Right lobe of liver (tissue), 6 donors: ENCODE data around the gene PDE7B. TPM values are rescaled to one million over a fixed set of nuclear protein-coding genes. Genes with fewer than 3 reads are reported as not detected.

Experiments used
- ATAC-seq, 4 donors: fragments of 200-7000 bp; cut with Tn5 transposase; one replicate each; pipeline ENCODE4 v1.9.1; 2020; ENCODE audit warnings: mild to moderate bottlenecking in 4 of 4, moderate library complexity in 4 of 4
- DNase-seq, 3 donors: peaks; one replicate each; pipeline ENCODE4 v3.0.0-alpha.2; 2020
- H3K27ac ChIP-seq, 3 donors: fragments of 200-600 bp; one replicate each; pipeline ENCODE4 v1.8.0; 2022
- H3K27me3 ChIP-seq, 2 donors: fragments of 200-600 bp; one replicate each; pipeline ENCODE4 v1.8.0; 2022
- H3K36me3 ChIP-seq, 4 donors: fragments of 200-600 bp; sonication (generic) in 1 of 4; one replicate each; pipeline versions ENCODE4 v1.5.1 to v1.8.0; 2017 to 2022; ENCODE audit warnings: control low read depth in 1 of 4
- H3K4me1 ChIP-seq, 4 donors: fragments of 200-600 bp; sonication (generic) in 1 of 4; one replicate each; pipeline versions ENCODE4 v1.5.1 to v1.8.0; 2017 to 2022; ENCODE audit warnings: control low read depth in 1 of 4
- H3K4me3 ChIP-seq, 3 donors: fragments of 200-600 bp; one replicate each; pipeline ENCODE4 v1.8.0; 2022
- H3K9me3 ChIP-seq, 4 donors: fragments of 200-600 bp; sonication (generic) in 1 of 4; one replicate each; pipeline versions ENCODE4 v1.5.1 to v1.8.0; 2017 to 2022; ENCODE audit warnings: control low read depth in 1 of 4
- CTCF ChIP-seq, 4 donors: fragments of 200-600 bp in 3 of 4; fragments of 450-650 bp in 1 of 4; IDR thresholded peaks; one replicate each; pipeline versions ENCODE4 v1.5.1 to v1.8.0; 2016 to 2022; ENCODE audit warnings: antibody characterized with exemption in 4 of 4, mild to moderate bottlenecking in 2 of 4
- POLR2A ChIP-seq: fragments of 450-650 bp; IDR thresholded peaks from one replicate; pipeline ENCODE4 v1.6.1; 2017; ENCODE audit warnings: antibody characterized with exemption, mild to moderate bottlenecking
- WGBS: methylation state at CpG from one replicate; pipeline ENCODE4 v1.1.6; 2018; ENCODE audit warnings: low coverage, low lambda C conversion rate; ENCODE audit not compliant: insufficient coverage; ENCODE audit errors: missing lambda C conversion rate; 5-methylcytosine and 5-hydroxymethylcytosine counted together
- intact Hi-C, 2 donors: fragments of 100-400 bp; cut with DNase I; formaldehyde crosslinking; loops; one replicate each; pipeline versions ENCODE4 v1.11.2 to v1.14.1; 2022
- total RNA-seq, 6 experiments: library from RNA; depleted of rRNA in 2 of 6; stranded (reverse); fragments of >200 nt in 2 of 6; fragmentation: NEBNext Ultra II Directional in 3 of 6; extraction: Animal tissue kit (Norgen Biotek cat#: 25700) in 3 of 6; gene quantifications; one replicate each; pipeline versions ENCODE4 v1.1.0 to v1.2.4, GENCODE V29; 2016 to 2023
- donor health status: DM: no; HTN: yes; CAD: no.
- donor health status: DM: no; HTN: no; CAD: no.
- donor health status: DM: no; HTN: no; CAD: no.
- donor health status: DM: no; HTN: yes; CAD: no.
- donor health status: DM: no; HTN: yes; CAD: no.

PDE7B gene
- total RNA-seq, 6 experiments from 2014 or later: 1.1 to 5.1 (median 1.9) TPM

DNA sequence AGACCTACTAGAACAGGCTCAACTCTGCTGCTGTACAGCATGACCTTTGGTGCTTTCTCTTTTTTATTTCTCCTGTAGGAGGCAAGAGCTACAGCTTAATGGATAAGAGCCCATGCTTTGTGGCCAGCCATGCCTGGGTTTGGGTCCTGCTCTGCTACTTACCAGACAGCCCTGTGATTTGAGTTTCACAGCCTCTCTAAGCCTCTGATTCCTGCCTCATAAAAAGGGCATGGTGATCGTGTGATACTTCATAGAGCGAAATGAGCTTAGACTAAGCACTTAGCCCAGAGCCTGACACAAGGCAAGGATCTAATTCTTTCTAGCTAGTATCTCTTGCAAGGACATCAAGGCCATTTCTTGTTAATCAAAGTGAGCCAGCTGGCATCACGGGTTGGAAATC, 19.3 kb upstream of the PDE7B start:
- DNase-seq (no peak), ATAC-seq (no peak)
- TF ChIP-seq CTCF (IDR thresholded peaks at IDR 0.05) (no peak), POLR2A (no peak)
- Histone ChIP-seq H3K4me1 (peaks cover 0 to 15% (median 7%) of the 10 kb centered on the region in 4 donors), H3K27me3 (no peaks in the 10 kb centered on the region), H3K4me3 (no peak overlapping the region), H3K9me3 (no peaks in the 10 kb centered on the region), H3K27ac (peak overlapping the region in 2 of 3 donors; percentile 72 to 95), H3K36me3 (no peaks in the 10 kb centered on the region)
- intact Hi-C loops: no loop called here
- WGBS: 97% methylated on average over 3 of the region's 3 CpGs

GRCh38 chr6:135833771-135834170, 17.7 kb upstream of the PDE7B start:
- no peak overlapping the region for H3K4me3 ChIP-seq
- ATAC-seq: no peak
- TF ChIP-seq CTCF (IDR thresholded peaks at IDR 0.05) (no peak), POLR2A (no peak)
- DNase-seq: no peak
- no peaks in the 10 kb centered on the region for H3K9me3 ChIP-seq
- H3K36me3 ChIP-seq: no peaks in the 10 kb centered on the region
- intact Hi-C loops: no loop called here
- H3K27me3 ChIP-seq: no peaks in the 10 kb centered on the region
- H3K4me1 ChIP-seq: peaks cover 0 to 15% (median 2%) of the 10 kb centered on the region in 4 donors
- 38% methylated on average over 1 of the region's 1 CpG for WGBS
- H3K27ac ChIP-seq: no peak overlapping the region

GRCh38 chr6:135837735-135838449, 13.6 kb upstream of the PDE7B start:
- Histone ChIP-seq H3K9me3 (no peaks in the 10 kb centered on the region), H3K4me1 (no peaks in the 10 kb centered on the region), H3K36me3 (no peaks in the 10 kb centered on the region), H3K4me3 (no peak overlapping the region), H3K27ac (no peak overlapping the region), H3K27me3 (no peaks in the 10 kb centered on the region)
- intact Hi-C loops: no loop called here
- ATAC-seq (no peak), DNase-seq (no peak)
- WGBS: 96% methylated on average over 2 of the region's 5 CpGs
- TF ChIP-seq CTCF (IDR thresholded peaks at IDR 0.05): no peak
- no peak for TF ChIP-seq POLR2A

DNA sequence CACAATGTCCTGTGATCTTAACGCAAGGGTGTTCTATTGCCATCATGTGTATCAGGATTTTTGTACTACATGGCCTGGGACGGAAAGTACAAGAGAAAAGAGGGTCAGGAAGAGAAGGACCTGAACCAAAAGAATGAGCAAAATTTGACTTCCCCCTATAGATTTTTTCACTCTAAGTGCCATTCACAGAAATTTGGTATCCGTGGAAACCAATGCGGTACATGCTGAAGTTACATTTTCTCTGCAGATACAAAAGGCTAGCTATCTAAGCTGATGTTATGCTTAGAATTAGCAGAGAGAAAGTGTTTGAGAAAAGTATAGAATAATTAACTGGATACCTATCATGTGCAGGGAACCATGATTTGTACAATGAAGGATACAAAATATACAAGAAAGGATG, 12.4 kb upstream of the PDE7B start:
- no peak for ATAC-seq
- Histone ChIP-seq H3K4me3 (no peak overlapping the region), H3K36me3 (no peaks in the 10 kb centered on the region), H3K4me1 (no peaks in the 10 kb centered on the region), H3K27me3 (no peaks in the 10 kb centered on the region), H3K9me3 (no peaks in the 10 kb centered on the region), H3K27ac (no peak overlapping the region)
- no peak for DNase-seq
- intact Hi-C loops: no loop called here
- TF ChIP-seq CTCF (IDR thresholded peaks at IDR 0.05): no peak
- no peak for TF ChIP-seq POLR2A
- WGBS: 79% methylated on average over 4 of the region's 4 CpGs
